ENCODE results near the gene ITPKC. TPM values are rescaled to one million over a fixed set of nuclear protein-coding genes. Genes with fewer than 3 reads are reported as not detected.

ITPKC gene
- polyA plus RNA-seq, 3 donors = 2.7 to 5.7 (median 2.9) TPM

GRCh38 chr19:40672573-40673299 lies 44.2 kb upstream of the ITPKC start:
- peaks cover 2 to 15% (median 10%) of the 10 kb centered on the region in 7 donors for H3K9me3 Mint-ChIP-seq
- TF ChIP-seq, protein P1, sequence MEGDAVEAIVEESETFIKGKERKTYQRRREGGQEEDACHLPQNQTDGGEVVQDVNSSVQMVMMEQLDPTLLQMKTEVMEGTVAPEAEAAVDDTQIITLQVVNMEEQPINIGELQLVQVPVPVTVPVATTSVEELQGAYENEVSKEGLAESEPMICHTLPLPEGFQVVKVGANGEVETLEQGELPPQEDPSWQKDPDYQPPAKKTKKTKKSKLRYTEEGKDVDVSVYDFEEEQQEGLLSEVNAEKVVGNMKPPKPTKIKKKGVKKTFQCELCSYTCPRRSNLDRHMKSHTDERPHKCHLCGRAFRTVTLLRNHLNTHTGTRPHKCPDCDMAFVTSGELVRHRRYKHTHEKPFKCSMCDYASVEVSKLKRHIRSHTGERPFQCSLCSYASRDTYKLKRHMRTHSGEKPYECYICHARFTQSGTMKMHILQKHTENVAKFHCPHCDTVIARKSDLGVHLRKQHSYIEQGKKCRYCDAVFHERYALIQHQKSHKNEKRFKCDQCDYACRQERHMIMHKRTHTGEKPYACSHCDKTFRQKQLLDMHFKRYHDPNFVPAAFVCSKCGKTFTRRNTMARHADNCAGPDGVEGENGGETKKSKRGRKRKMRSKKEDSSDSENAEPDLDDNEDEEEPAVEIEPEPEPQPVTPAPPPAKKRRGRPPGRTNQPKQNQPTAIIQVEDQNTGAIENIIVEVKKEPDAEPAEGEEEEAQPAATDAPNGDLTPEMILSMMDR (IDR thresholded peaks at IDR 0.05) = no peak

DNA sequence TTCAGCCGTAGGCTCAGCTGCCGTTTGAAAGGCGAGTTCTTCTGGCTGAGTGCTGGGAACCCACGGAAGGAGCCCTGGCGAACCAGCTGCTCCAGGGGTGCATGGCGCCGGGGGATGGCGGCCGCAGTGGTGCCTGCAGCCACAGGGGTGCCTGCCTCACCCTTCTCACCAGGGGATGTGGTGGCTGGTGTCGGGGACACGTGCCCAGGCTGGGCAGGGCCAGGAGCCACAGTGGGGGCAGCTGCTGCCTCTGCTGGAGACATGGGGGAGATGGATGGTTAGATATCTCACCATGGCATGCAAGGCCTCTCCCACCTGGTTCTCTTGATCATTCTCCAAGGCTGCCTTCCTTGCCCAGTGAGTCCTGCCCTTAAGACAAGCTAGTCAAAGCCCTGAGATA lies 43.5 kb upstream of the ITPKC start:
- intact Hi-C loops (cut with micrococcal nuclease) = no loop called here
- H3K36me3 ChIP-seq (replicated peaks in 1 of 2; ENCODE audit: control insufficient read depth in 1 of 2, insufficient read depth in 2 of 2, low read length in 2 of 2) = peaks cover 14 to 48% of the 10 kb centered on the region in 2 donors
- no peak overlapping the region for H3K4me3 ChIP-seq (replicated peaks in 1 of 3; ENCODE audit: low read depth in 2 of 3, low read length in 3 of 3)
- WGBS (ENCODE audit: insufficient coverage) = 98% methylated on average over 7 of the region's 11 CpGs
- Mint-ChIP-seq H3K27ac (no peak overlapping the region), H3K4me3 (no peak overlapping the region), H3K4me1 (no peaks in the 10 kb centered on the region), H3K9me3 (peaks cover 2 to 15% (median 10%) of the 10 kb centered on the region in 7 donors), H3K36me3 (peaks cover 34 to 38% of the 10 kb centered on the region in 2 donors), H3K27me3 (ENCODE audit: low read depth in 3 of 3) (no peaks in the 10 kb centered on the region)
- DNase-seq = no peak
- H3K4me2 ChIP-seq (replicated peaks; ENCODE audit: extremely low read depth, low read length, poor library complexity, severe bottlenecking) = no peak overlapping the region
- H3K27me3 ChIP-seq (ENCODE audit: control insufficient read depth in 2 of 2, insufficient read depth in 2 of 2, low read length in 2 of 2) = no peaks in the 10 kb centered on the region
- no peak overlapping the region for H2AFZ ChIP-seq (ENCODE audit: insufficient read depth, low read depth, low read length, poor library complexity, severe bottlenecking)
- no peaks in the 10 kb centered on the region for H3K4me1 ChIP-seq (ENCODE audit: control insufficient read depth in 1 of 2, insufficient read depth in 2 of 2, low read length in 2 of 2)
- no peak overlapping the region for H3K27ac ChIP-seq (ENCODE audit: low read depth in 1 of 2, low read length in 2 of 2)
- no peaks in the 10 kb centered on the region for H4K20me1 ChIP-seq (ENCODE audit: insufficient read depth, low read length)
- TF ChIP-seq, protein P1 (IDR thresholded peaks at IDR 0.05) = no peak
- no peak overlapping the region for H3K9ac ChIP-seq (ENCODE audit: insufficient read depth, low read length, poor library complexity, severe bottlenecking)
- H3K79me2 ChIP-seq (ENCODE audit: insufficient read depth, low read length) = no peaks in the 10 kb centered on the region
- H3K9me3 ChIP-seq (replicated peaks in 1 of 2; ENCODE audit: control insufficient read depth in 1 of 2, insufficient read depth in 1 of 2, low read length in 2 of 2) = peaks cover 9 to 10% of the 10 kb centered on the region in 2 donors

More at GRCh38 chr19:40672573-40673299, 44.2 kb upstream of the ITPKC start:
- H3K4me3 Mint-ChIP-seq = no peak overlapping the region
- no peak overlapping the region for H3K9ac ChIP-seq (ENCODE audit: insufficient read depth, low read length, poor library complexity, severe bottlenecking)
- H3K79me2 ChIP-seq (ENCODE audit: insufficient read depth, low read length) = no peaks in the 10 kb centered on the region
- H3K4me3 ChIP-seq (replicated peaks in 1 of 3; ENCODE audit: low read depth in 2 of 3, low read length in 3 of 3) = no peak overlapping the region
- H4K20me1 ChIP-seq (ENCODE audit: insufficient read depth, low read length) = no peaks in the 10 kb centered on the region
- H3K27ac ChIP-seq (ENCODE audit: low read depth in 1 of 2, low read length in 2 of 2) = no peak overlapping the region
- no peak overlapping the region for H2AFZ ChIP-seq (ENCODE audit: insufficient read depth, low read depth, low read length, poor library complexity, severe bottlenecking)
- peaks cover 9 to 10% of the 10 kb centered on the region in 2 donors for H3K9me3 ChIP-seq (replicated peaks in 1 of 2; ENCODE audit: control insufficient read depth in 1 of 2, insufficient read depth in 1 of 2, low read length in 2 of 2)
- no peak overlapping the region for H3K4me2 ChIP-seq (replicated peaks; ENCODE audit: extremely low read depth, low read length, poor library complexity, severe bottlenecking)
- intact Hi-C loops (cut with micrococcal nuclease) = no loop called here
- 93% methylated on average over 7 of the region's 7 CpGs for WGBS (ENCODE audit: insufficient coverage)
- H3K4me1 Mint-ChIP-seq = no peaks in the 10 kb centered on the region
- DNase-seq = no peak
- peaks cover 14 to 49% of the 10 kb centered on the region in 2 donors for H3K36me3 ChIP-seq (replicated peaks in 1 of 2; ENCODE audit: control insufficient read depth in 1 of 2, insufficient read depth in 2 of 2, low read length in 2 of 2)
- H3K4me1 ChIP-seq (ENCODE audit: control insufficient read depth in 1 of 2, insufficient read depth in 2 of 2, low read length in 2 of 2) = no peaks in the 10 kb centered on the region
- H3K27ac Mint-ChIP-seq = no peak overlapping the region
- no peaks in the 10 kb centered on the region for H3K27me3 Mint-ChIP-seq (ENCODE audit: low read depth in 3 of 3)
- no peaks in the 10 kb centered on the region for H3K27me3 ChIP-seq (ENCODE audit: control insufficient read depth in 2 of 2, insufficient read depth in 2 of 2, low read length in 2 of 2)
- peaks cover 29 to 33% of the 10 kb centered on the region in 2 donors for H3K36me3 Mint-ChIP-seq
